ES-I3 (cell line): Measurements from ENCODE around the gene FHIP1A.
A peak's percentile ranks its signal among the peaks of the same experiment; 100 is the strongest.
"Not testable (repeated sequence)": the region's sequence is repeated elsewhere in the genome, so short reads cannot be mapped to it uniquely, and the experiment has no call there.

Experiments
- H3K36me3 ChIP-seq: 2 replicates; pipeline ENCODE4 v1.6.1; 2013; ENCODE audit warnings: mild to moderate bottlenecking, low read length, control low read depth, moderate library complexity; ENCODE audit not compliant: insufficient read depth
- H3K4me1 ChIP-seq: 2 replicates; pipeline ENCODE4 v1.6.1; 2013; ENCODE audit warnings: mild to moderate bottlenecking, control low read depth, low read length; ENCODE audit not compliant: insufficient read depth
- H3K9ac ChIP-seq: 2 replicates; pipeline ENCODE4 v1.6.1; 2013; ENCODE audit warnings: low read depth, mild to moderate bottlenecking, low read length, moderate library complexity
- H3K9me3 ChIP-seq: 2 replicates; pipeline ENCODE4 v1.6.1; 2013; ENCODE audit warnings: mild to moderate bottlenecking, low read length, moderate library complexity; ENCODE audit not compliant: control insufficient read depth, insufficient read depth

Gene FHIP1A

DNA sequence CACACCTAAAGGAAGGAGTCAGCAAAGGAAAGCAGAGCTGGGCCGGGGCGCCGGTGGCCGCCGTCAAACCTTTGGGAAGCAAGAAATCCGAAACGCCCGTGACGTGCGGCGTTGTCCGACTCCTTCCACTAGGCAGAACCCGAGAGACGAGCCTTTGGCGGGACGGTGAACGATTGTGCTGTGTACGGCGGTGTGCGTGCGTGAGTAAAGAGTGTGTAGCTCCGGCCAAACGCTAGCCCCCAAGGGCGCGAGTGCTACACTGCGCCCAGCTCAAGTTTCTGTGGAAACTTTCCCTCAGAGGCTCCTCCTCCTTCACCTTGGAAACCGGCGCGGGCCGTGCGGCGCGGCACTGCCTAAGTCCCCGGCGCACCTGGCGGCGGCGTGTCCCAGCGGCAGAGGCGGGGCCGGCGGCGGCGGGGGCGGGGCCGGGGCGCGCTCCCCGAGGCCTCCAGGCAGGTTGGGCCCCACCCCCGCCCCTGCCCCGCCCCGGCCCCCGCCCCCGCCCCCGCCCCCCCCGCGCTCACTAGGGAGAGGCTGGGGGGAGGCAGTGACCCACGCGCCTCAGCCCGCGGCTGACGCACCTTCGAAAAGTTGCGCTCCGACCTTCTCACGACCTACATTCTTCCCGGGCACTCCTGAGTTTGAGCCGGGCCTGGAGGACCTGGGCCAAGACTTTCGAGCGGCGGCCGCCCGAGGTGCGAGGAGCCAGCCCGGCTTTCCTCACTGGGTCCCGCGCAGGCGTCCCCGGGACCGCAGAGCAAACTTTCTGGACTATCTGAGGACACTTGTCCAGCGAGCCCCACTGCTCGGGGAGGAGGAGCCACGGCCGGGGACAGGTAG lies at the start of gene FHIP1A:
Gene FHIP1A, plus strand, starts transcription at position 547 of the 840 bp plus-strand sequence. CDS start 157,084 bp downstream, outside the sequence.
- no peaks in the 10 kb centered on the region for H3K9me3 ChIP-seq
- peak within 1 kb of the TSS; percentile 64 for H3K9ac ChIP-seq
- no peaks in the 10 kb centered on the region for H3K4me1 ChIP-seq
- H3K36me3 ChIP-seq: no peaks in the 10 kb centered on the region

GRCh38 chr4:151359576-151359975 lies 49.4 kb upstream of the FHIP1A start:
- Histone ChIP-seq H3K36me3 (no peaks in the 10 kb centered on the region), H3K9ac (no peak overlapping the region), H3K9me3 (no peaks in the 10 kb centered on the region), H3K4me1 (no peaks in the 10 kb centered on the region)

GRCh38 chr4:151361126-151361525 lies 47.9 kb upstream of the FHIP1A start:
- H3K36me3 ChIP-seq: no peaks in the 10 kb centered on the region
- no peaks in the 10 kb centered on the region for H3K4me1 ChIP-seq
- no peak overlapping the region for H3K9ac ChIP-seq
- H3K9me3 ChIP-seq: no peaks in the 10 kb centered on the region

- H3K9me3 ChIP-seq: no peaks in the 10 kb centered on the region
- H3K36me3 ChIP-seq: no peaks in the 10 kb centered on the region
- H3K4me1 ChIP-seq: no peaks in the 10 kb centered on the region
- H3K9ac ChIP-seq: no peak overlapping the region
Measured at GRCh38 chr4:151361966-151362365, 47.0 kb upstream of the FHIP1A start.

- no peaks in the 10 kb centered on the region for H3K36me3 ChIP-seq
- H3K4me1 ChIP-seq: no peaks in the 10 kb centered on the region
- no peak overlapping the region for H3K9ac ChIP-seq
- no peaks in the 10 kb centered on the region for H3K9me3 ChIP-seq
Measured at GRCh38 chr4:151362404-151363164, 46.4 kb upstream of the FHIP1A start.

- Histone ChIP-seq H3K36me3 (no peaks in the 10 kb centered on the region), H3K9me3 (peaks cover 2% of the 10 kb centered on the region; the same call in 1 of the 2 replicates), H3K4me1 (0 out of 2 replicates have a peak, but pooled peaks cover 4% of the 10 kb centered on the region), H3K9ac (no peak overlapping the region)
Measured at GRCh38 chr4:151376540-151376939, 32.4 kb upstream of the FHIP1A start.

DNA sequence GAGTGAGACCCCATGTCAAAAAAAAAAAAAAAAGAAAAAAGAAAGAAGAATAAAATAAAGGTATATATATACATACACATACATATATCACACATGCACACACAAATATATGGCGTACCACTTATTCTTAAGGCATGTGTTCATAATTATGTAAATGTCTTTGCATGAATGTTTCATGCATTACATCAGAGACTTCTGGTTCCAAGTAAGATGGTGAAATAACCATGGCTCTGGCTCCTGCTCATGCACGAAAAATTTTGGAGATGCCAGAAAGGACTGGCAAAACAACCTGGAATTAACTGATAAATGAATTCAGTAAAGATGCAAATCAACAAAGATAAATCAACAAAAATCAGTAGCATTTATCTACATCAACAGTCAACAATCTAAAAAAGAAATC lies 19.7 kb upstream of the FHIP1A start:
- no peak overlapping the region for H3K9ac ChIP-seq
- H3K36me3 ChIP-seq: peaks cover 5% of the 10 kb centered on the region; the same call in 1 of the 2 replicates
- no peaks in the 10 kb centered on the region for H3K4me1 ChIP-seq
- no peaks in the 10 kb centered on the region; the same call in 1 of the 2 replicates for H3K9me3 ChIP-seq

GRCh38 chr4:151389799-151390198 lies 19.2 kb upstream of the FHIP1A start:
- not testable (repeated sequence) for H3K9ac ChIP-seq, H3K36me3 ChIP-seq, H3K4me1 ChIP-seq, H3K9me3 ChIP-seq

- no peaks in the 10 kb centered on the region for H3K36me3 ChIP-seq
- no peaks in the 10 kb centered on the region for H3K4me1 ChIP-seq
- no peak overlapping the region for H3K9ac ChIP-seq
- no peaks in the 10 kb centered on the region for H3K9me3 ChIP-seq
Measured at GRCh38 chr4:151395873-151396272, 13.1 kb upstream of the FHIP1A start.

GRCh38 chr4:151400343-151400742 lies 8.6 kb upstream of the FHIP1A start:
- no peak overlapping the region for H3K9ac ChIP-seq
- no peaks in the 10 kb centered on the region for H3K36me3 ChIP-seq
- no peaks in the 10 kb centered on the region for H3K4me1 ChIP-seq
- no peaks in the 10 kb centered on the region for H3K9me3 ChIP-seq

GRCh38 chr4:151401739-151402138 lies 7.2 kb upstream of the FHIP1A start:
- no peaks in the 10 kb centered on the region for H3K36me3 ChIP-seq
- no peaks in the 10 kb centered on the region for H3K9me3 ChIP-seq
- H3K9ac ChIP-seq: no peak overlapping the region
- H3K4me1 ChIP-seq: no peaks in the 10 kb centered on the region

- Histone ChIP-seq H3K9ac (no peak overlapping the region), H3K4me1 (no peaks in the 10 kb centered on the region), H3K9me3 (no peaks in the 10 kb centered on the region), H3K36me3 (no peaks in the 10 kb centered on the region)
Measured at GRCh38 chr4:151402145-151402865, 6.7 kb upstream of the FHIP1A start.

DNA sequence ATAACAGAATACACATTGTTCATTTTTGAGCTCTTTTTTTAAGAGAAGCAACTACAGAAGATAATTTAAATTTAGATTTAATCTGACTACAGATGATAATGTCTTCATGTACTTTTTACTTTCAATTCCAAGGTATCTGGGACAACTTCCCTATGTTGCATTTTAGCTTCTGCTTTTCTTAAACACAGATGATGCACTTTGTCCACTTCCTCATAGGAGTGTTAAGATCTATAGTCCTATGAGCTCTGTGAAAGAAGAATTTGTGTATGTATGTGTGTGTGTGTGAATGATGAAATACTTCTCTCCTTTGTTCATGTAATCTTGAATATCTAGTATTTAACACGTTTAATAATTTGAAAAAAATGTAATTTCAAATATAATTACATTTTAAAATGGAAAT lies 5.3 kb upstream of the FHIP1A start:
- Histone ChIP-seq H3K4me1 (no peaks in the 10 kb centered on the region), H3K9ac (no peak overlapping the region), H3K36me3 (no peaks in the 10 kb centered on the region), H3K9me3 (no peaks in the 10 kb centered on the region)

- not testable (repeated sequence) for H3K9me3 ChIP-seq, H3K36me3 ChIP-seq, H3K9ac ChIP-seq, H3K4me1 ChIP-seq
Measured at GRCh38 chr4:151404802-151405201, 4.2 kb upstream of the FHIP1A start.
